H1 (cell line): ENCODE data around the gene LIPE. TPM values are rescaled to one million over a fixed set of nuclear protein-coding genes. Genes with fewer than 3 reads are reported as not detected.

Experiments used
- CHD7 ChIP-seq: fragments of 300-600 bp; sonication (generic); IDR thresholded peaks from 2 replicates; pipeline ENCODE4 v1.7.1; 2012; ENCODE audit warnings: low read length, moderate library complexity, mild to moderate bottlenecking, inconsistent platforms; ENCODE audit not compliant: insufficient replicate concordance
- GABPA ChIP-seq: IDR thresholded peaks from 2 replicates; pipeline ENCODE4 v1.6.1; 2011; ENCODE audit warnings: mild to moderate bottlenecking, low read length, moderate library complexity, borderline replicate concordance; ENCODE audit not compliant: insufficient read depth
- PHF8 ChIP-seq: fragments of 200-600 bp; sonication (generic); conservative IDR thresholded peaks from 2 replicates; pipeline ENCODE4 v1.7.1; 2012; ENCODE audit warnings: low read depth, mild to moderate bottlenecking, inconsistent platforms, low read length, moderate library complexity
- POLR2A ChIP-seq, 2 experiments: IDR thresholded peaks; 1 replicate in 1 of 2; 2 replicates in 1 of 2; pipeline ENCODE4 v1.6.1; 2011; ENCODE audit warnings: low read depth in 2 of 2, low read length in 2 of 2, mild to moderate bottlenecking in 2 of 2; ENCODE audit errors: control extremely low read depth in 1 of 2
- SAP30 ChIP-seq: fragments of 300-600 bp; sonication (generic); IDR thresholded peaks from 2 replicates; pipeline ENCODE4 v1.7.1; 2012; ENCODE audit warnings: low read length, moderate library complexity, mild to moderate bottlenecking, inconsistent platforms; ENCODE audit not compliant: insufficient read depth, insufficient replicate concordance
- SP2 ChIP-seq: IDR thresholded peaks from 2 replicates; pipeline ENCODE4 v1.6.1; 2012; ENCODE audit warnings: mild to moderate bottlenecking, low read length, inconsistent platforms
- TBP ChIP-seq: IDR thresholded peaks from 2 replicates; pipeline ENCODE4 v1.6.1; 2011; ENCODE audit warnings: low read depth, low read length, improper control_type of control experiment
- ZNF274 ChIP-seq: IDR thresholded peaks from 2 replicates; pipeline ENCODE4 v1.7.0; 2012; ENCODE audit warnings: low read length, borderline replicate concordance; ENCODE audit errors: extremely low read depth
- polyA plus RNA-seq, 7 experiments: library from polyadenylated mRNA; depleted of rRNA in 3 of 7; stranded (reverse) in 5 of 7; unstranded in 2 of 7; fragments of >200 nt in 5 of 7; fragments of 200-250 nt in 2 of 7; gene quantifications; 1 replicate in 5 of 7; 2 replicates in 1 of 7; 4 replicates in 1 of 7; pipeline versions ENCODE4 v1.2.1 to v1.2.3, GENCODE V29; 2011 to 2013; ENCODE audit warnings: missing spikeins in 2 of 7, mixed read lengths in 2 of 7
- total RNA-seq: library from RNA; stranded (reverse); fragmentation: NEBNext Ultra II Directional; extraction: Animal tissue kit (Norgen Biotek cat#: 25700); gene quantifications from 2 replicates; pipeline ENCODE4 v1.2.1, GENCODE V29; 2021

Gene LIPE
- total and polyA plus RNA-seq, 2 of the 8 experiments (the other 6 are each of a cell fraction or from before 2014, with no cell fraction given) = 8.7 to 15.9 TPM

GRCh38 chr19:42361545-42361910 lies 65.7 kb downstream of the LIPE start (continued):
- TF ChIP-seq CHD7 (no peak), POLR2A (IDR thresholded peaks at IDR 0.05; ENCODE audit: control extremely low read depth in 1 of 2, low read depth in 2 of 2, low read length in 2 of 2) (no peak), TBP (no peak), GABPA (no peak), PHF8 (no peak), SP2 (no peak), ZNF274 (no peak), SAP30 (no peak)
